ENCODE results near the gene STATH. TPM values are rescaled to one million over a fixed set of nuclear protein-coding genes. Genes with fewer than 3 reads are reported as not detected.

The STATH gene
- total and polyA plus RNA-seq, 9 donors, result not detected

DNA sequence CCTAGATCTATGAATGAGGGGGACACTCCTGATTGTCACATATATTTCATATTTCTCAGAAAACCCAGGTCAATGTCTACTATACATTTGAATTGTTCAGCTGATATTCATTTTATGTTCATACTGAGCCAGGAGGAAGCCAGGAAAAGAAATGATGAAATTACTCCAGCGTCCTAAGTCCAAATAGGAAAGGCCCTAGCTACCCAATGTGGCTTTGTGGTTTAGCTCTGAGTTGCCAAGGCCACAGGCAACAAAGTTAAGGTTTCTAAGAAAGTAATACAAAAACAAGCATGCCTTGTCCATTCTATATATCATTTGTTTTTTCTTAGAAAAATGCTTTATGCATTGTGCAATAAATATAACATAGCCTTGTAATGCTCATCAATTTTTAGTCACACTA is 25.7 kb upstream of the STATH start:
- Histone ChIP-seq H3K27ac (no peak overlapping the region), H3K4me3 (no peak overlapping the region), H3K27me3 (no peaks in the 10 kb centered on the region), H3K4me1 (ENCODE audit: insufficient read depth) (no peaks in the 10 kb centered on the region), H3K9me3 (no peaks in the 10 kb centered on the region), H3K36me3 (no peaks in the 10 kb centered on the region)
- no peak for TF ChIP-seq POLR2A (IDR thresholded peaks at IDR 0.05)
- no peak for TF ChIP-seq EP300 (IDR thresholded peaks at IDR 0.05)
- TF ChIP-seq, protein P1, sequence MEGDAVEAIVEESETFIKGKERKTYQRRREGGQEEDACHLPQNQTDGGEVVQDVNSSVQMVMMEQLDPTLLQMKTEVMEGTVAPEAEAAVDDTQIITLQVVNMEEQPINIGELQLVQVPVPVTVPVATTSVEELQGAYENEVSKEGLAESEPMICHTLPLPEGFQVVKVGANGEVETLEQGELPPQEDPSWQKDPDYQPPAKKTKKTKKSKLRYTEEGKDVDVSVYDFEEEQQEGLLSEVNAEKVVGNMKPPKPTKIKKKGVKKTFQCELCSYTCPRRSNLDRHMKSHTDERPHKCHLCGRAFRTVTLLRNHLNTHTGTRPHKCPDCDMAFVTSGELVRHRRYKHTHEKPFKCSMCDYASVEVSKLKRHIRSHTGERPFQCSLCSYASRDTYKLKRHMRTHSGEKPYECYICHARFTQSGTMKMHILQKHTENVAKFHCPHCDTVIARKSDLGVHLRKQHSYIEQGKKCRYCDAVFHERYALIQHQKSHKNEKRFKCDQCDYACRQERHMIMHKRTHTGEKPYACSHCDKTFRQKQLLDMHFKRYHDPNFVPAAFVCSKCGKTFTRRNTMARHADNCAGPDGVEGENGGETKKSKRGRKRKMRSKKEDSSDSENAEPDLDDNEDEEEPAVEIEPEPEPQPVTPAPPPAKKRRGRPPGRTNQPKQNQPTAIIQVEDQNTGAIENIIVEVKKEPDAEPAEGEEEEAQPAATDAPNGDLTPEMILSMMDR (IDR thresholded peaks at IDR 0.05), result no peak
- no peak for DNase-seq
- intact Hi-C loops (cut with DNase I), result no loop called here
- 41 to 51% (median 49%) methylated on average over 1 of the region's 1 CpG for WGBS, 3 donors

DNA sequence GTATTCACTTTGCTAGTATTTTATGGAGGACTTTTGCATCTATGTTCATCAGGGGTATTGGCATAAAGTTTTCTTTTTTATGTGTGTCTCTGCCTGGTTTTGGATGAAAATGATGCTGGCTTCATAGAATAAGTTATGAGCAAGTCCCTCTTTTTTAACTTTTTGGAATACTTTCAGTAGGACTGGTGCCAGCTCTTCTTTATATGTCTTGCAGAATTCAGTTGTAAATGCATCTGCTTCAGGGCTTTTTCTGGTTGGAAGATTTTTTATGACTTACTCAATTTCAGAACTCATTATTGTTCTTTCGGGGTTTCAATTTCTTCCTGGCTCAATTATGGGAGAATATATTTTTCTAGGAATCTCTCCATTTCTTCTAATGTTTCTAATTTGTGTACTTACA is 21.1 kb upstream of the STATH start:
- Histone ChIP-seq H3K4me1 (ENCODE audit: insufficient read depth) (no peaks in the 10 kb centered on the region), H3K4me3 (no peak overlapping the region), H3K36me3 (no peaks in the 10 kb centered on the region), H3K9me3 (no peaks in the 10 kb centered on the region), H3K27ac (no peak overlapping the region), H3K27me3 (no peaks in the 10 kb centered on the region)
- DNase-seq, result no peak
- WGBS, 3 donors, result 46 to 82% (median 70%) methylated on average over 1 of the region's 1 CpG
- intact Hi-C loops (cut with DNase I), result no loop called here
- TF ChIP-seq, protein P1 (IDR thresholded peaks at IDR 0.05), result no peak
- TF ChIP-seq EP300 (IDR thresholded peaks at IDR 0.05) (no peak), POLR2A (IDR thresholded peaks at IDR 0.05) (no peak)

DNA sequence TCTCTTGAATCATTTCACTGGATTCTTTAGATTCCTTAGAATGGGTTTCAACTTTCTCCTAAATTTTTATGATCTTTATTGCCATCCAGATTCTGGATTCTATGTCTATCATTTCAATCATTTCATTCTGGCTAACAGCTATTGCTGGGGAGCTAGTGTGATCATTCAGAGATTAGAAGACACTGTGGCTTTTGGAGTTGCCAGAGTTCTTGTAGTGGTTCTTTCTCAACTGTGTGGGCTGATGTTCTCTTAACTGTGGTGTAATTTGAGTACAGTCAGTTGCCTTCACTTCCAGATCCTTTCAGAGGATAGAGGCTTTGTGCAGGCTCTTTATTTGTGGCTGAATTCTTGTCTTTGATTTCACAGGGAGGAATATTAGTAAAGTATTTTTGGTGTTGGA is 18.2 kb upstream of the STATH start:
- no peak overlapping the region for H3K27ac ChIP-seq
- intact Hi-C loops (cut with DNase I), result no loop called here

DNA sequence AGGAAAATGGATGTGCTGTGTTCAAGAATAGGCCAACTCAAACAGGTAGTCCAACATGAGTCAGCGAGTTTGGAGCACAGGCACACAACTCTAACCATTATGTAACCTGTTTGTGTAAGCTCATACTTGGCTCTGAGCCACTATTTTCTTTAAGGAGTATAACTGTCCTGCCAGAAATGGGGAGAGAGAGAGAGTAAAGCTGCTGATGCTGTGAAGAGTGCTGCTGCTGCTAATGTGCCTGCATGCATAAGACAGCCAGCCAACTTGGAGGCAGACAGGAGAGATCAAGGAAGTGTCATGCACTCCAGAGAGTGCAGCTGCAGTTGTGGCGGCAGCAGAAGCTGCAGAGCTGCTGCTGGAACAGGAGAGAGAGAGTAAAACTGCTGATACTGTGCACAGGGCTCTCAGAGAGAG is 11.7 kb upstream of the STATH start:
- H3K9me3 ChIP-seq, result no peaks in the 10 kb centered on the region
- DNase-seq, result no peak
- H3K4me1 ChIP-seq (ENCODE audit: insufficient read depth), result no peaks in the 10 kb centered on the region
- no peaks in the 10 kb centered on the region for H3K36me3 ChIP-seq
- WGBS, 3 donors, result 2 to 18% (median 14%) methylated on average over 2 of the region's 2 CpGs
- no peak overlapping the region for H3K27ac ChIP-seq
- no peaks in the 10 kb centered on the region for H3K27me3 ChIP-seq
- intact Hi-C loops (cut with DNase I), result no loop called here
- TF ChIP-seq POLR2A (IDR thresholded peaks at IDR 0.05) (no peak), EP300 (IDR thresholded peaks at IDR 0.05) (no peak)
- TF ChIP-seq, protein P1 (IDR thresholded peaks at IDR 0.05), result no peak
- H3K4me3 ChIP-seq, result no peak overlapping the region

More for the DNA sequence above, 18.2 kb upstream of the STATH start:
- Histone ChIP-seq H3K36me3 (no peaks in the 10 kb centered on the region), H3K4me1 (ENCODE audit: insufficient read depth) (no peaks in the 10 kb centered on the region), H3K27me3 (no peaks in the 10 kb centered on the region), H3K4me3 (no peak overlapping the region), H3K9me3 (no peaks in the 10 kb centered on the region)
- no peak for DNase-seq
- TF ChIP-seq, protein P1 (IDR thresholded peaks at IDR 0.05), result no peak
- TF ChIP-seq POLR2A (IDR thresholded peaks at IDR 0.05) (no peak), EP300 (IDR thresholded peaks at IDR 0.05) (no peak)

DNA sequence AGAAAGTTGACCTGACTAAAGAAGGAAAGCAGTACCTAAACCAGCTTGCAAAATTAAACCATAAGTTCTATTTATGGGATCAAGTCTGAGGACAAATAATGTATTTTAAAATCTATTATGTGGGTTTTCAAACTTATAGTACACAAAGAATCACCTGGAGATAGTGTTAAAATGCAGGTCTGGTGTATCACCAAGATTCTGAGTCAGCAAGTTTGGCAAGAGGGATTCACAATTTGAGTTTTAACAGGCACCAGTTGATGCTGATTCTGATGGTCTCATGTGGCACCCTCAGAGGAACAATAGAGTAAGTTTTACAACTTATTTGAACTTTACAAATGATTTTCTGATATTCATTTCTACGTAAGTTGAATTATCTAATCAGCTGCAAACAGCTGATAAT is 9.1 kb upstream of the STATH start:
- intact Hi-C loops (cut with DNase I), result no loop called here
- DNase-seq, result no peak
- Histone ChIP-seq H3K4me1 (ENCODE audit: insufficient read depth) (no peaks in the 10 kb centered on the region), H3K27ac (no peak overlapping the region), H3K27me3 (no peaks in the 10 kb centered on the region), H3K36me3 (no peaks in the 10 kb centered on the region), H3K9me3 (no peaks in the 10 kb centered on the region), H3K4me3 (no peak overlapping the region)
- WGBS, 3 donors, result 73 to 75% (median 74%) methylated on average over 1 of the region's 1 CpG
- no peak for TF ChIP-seq EP300 (IDR thresholded peaks at IDR 0.05)

All from ovary (tissue), 9 donors.